Measurements from ENCODE around the gene PCNP.

DNA sequence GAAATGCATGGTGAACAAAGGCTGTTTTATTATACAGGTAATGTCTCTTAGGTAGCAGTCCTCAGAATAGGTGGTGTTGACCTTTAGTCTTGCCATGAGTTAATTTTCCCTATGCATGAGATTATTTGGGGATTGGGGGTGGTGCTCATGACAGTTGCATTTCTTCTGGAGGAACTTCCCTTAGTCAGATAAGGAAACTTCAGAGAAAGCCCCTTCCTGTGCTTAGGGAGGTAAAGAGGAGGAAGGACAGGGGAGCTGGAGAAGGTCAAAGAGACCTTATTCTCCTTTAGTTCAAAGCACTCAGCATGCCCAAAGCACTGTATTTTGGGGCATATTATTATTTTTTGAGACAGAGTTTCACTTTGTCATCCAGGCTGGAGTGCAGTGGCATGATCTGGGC, 55.2 kb downstream of the PCNP start:
- no peak for TF ChIP-seq FOXM1 (IDR thresholded peaks at IDR 0.05; ENCODE audit: borderline replicate concordance, low read depth)
- no peak for TF ChIP-seq YY1 (IDR thresholded peaks at IDR 0.05; ENCODE audit: low read depth)
- no peak for TF ChIP-seq REST (IDR thresholded peaks at IDR 0.05; ENCODE audit: low read depth)
- no peak for TF ChIP-seq EP300 (IDR thresholded peaks at IDR 0.05; ENCODE audit: borderline replicate concordance)
